K562 (cell line): ENCODE measurements around the gene CSPG5. TPM values are rescaled to one million over a fixed set of nuclear protein-coding genes. Genes with fewer than 3 reads are reported as not detected.

Source experiments
- ATF1 ChIP-seq, 2 experiments: fragments of 450-650 bp in 1 of 2; IDR thresholded peaks; 2 replicates each; pipeline ENCODE4 v1.6.1; 2016; ENCODE audit warnings: missing compliant biosample characterization in 1 of 2, missing genetic modification characterization in 1 of 2
- ETV6 ChIP-seq, 3 experiments: fragments of 150-350 bp in 1 of 3; sonication (generic) in 1 of 3; formaldehyde crosslinking in 1 of 3; IDR thresholded peaks; 2 replicates each; pipeline versions ENCODE4 v1.6.1 to v1.8.0; 2014 to 2022; ENCODE audit warnings: borderline replicate concordance in 2 of 3, low read depth in 2 of 3, antibody characterized with exemption in 1 of 3, low read length in 1 of 3, mild to moderate bottlenecking in 1 of 3, missing genetic modification reagents in 1 of 3
- HNRNPL ChIP-seq: fragments of 200-400 bp; formaldehyde crosslinking; IDR thresholded peaks from 2 replicates; pipeline ENCODE4 v1.6.1; 2017; ENCODE audit warnings: low read depth, mild to moderate bottlenecking, low read length
- L3MBTL2 ChIP-seq: fragments of 450-650 bp; IDR thresholded peaks from 2 replicates; pipeline ENCODE4 v1.6.1; 2016; ENCODE audit warnings: mild to moderate bottlenecking, moderate library complexity
- RUNX1 ChIP-seq: sonication (generic); IDR thresholded peaks from 2 replicates; pipeline ENCODE4 v1.6.1; 2016; ENCODE audit warnings: antibody characterized with exemption, low read depth
- ZNF12 ChIP-seq: sonication (generic); formaldehyde crosslinking; IDR thresholded peaks from 2 replicates; pipeline ENCODE4 v1.4.0; 2020; ENCODE audit warnings: mild to moderate bottlenecking, missing genetic modification reagents
- polyA plus RNA-seq, 8 experiments: library from polyadenylated mRNA; depleted of rRNA in 4 of 8; stranded (reverse) in 5 of 8; unstranded in 3 of 8; fragments of >200 nt; fragmentation: Nextera tagmentation in 2 of 8; fragmentation: Illumina TruSeq in 1 of 8; extraction: Ambion mirVana in 2 of 8; extraction: Trizol in 1 of 8; gene quantifications; 2 replicates each; pipeline versions ENCODE4 v1.2.1 to v1.2.3, GENCODE V29; 2011 to 2014; ENCODE audit warnings: inconsistent platforms in 1 of 8, missing spikeins in 1 of 8
- total RNA-seq, 7 experiments: library from RNA; depleted of rRNA in 6 of 7; stranded (reverse); fragments of >200 nt in 6 of 7; fragmentation: Illumina TruSeq in 2 of 7; extraction: Trizol in 2 of 7; gene quantifications; 2 replicates each; pipeline versions ENCODE4 v1.2.1 to v1.2.3, GENCODE V29; 2011 to 2021; ENCODE audit warnings: low replicate concordance in 1 of 7
- TF ChIP-seq, protein P1 (sequence below): sonication (generic); formaldehyde crosslinking; IDR thresholded peaks from 2 replicates; pipeline ENCODE4 v1.8.1; 2022; ENCODE audit warnings: missing genetic modification reagents
- TF ChIP-seq, protein P2 (sequence below), 2 experiments: IDR thresholded peaks; 2 replicates each; pipeline ENCODE4 v1.6.1; 2011; ENCODE audit warnings: borderline replicate concordance in 1 of 2, control low read depth in 1 of 2, low read depth in 1 of 2, low read length in 1 of 2, mild to moderate bottlenecking in 1 of 2, mixed read lengths in 1 of 2, moderate library complexity in 1 of 2; ENCODE audit not compliant: insufficient read depth in 1 of 2, insufficient read length in 1 of 2, poor library complexity in 1 of 2, severe bottlenecking in 1 of 2; ENCODE audit errors: extremely low read depth in 1 of 2

The CSPG5 gene
- total and polyA plus RNA-seq, 9 of the 15 experiments (the other 6 are each of a cell fraction or from before 2014, with no cell fraction given), result 0.06 to 3.3 (median 2.4) TPM

DNA sequence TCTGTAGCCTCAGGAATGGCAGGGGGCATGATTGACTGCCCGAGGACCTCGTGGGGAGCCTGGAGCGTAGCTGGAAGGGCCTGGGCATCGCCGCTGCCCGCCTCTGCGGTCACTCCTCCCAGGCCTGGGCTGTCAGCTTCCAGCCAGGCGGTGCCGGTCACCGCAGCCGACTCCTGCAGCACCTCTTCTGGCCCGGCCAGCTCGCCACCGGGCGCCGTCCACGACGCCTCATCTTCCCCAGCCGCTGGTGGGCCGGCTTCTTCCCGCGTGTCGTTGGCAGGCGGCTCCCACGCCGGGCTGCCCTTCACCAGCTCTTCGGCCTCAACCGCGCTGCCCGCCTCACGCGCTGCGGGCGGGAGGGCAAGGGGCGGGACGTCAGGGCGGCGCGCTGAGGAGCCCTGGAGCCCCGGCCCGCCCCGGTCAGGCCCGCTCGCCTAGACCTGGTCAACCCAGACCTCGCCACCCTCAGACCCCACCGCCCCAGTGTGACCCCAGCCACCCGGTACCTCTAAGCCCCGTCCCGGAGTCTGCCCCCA is 1.0 kb downstream of the CSPG5 start (continued):
- TF ChIP-seq, protein P1, sequence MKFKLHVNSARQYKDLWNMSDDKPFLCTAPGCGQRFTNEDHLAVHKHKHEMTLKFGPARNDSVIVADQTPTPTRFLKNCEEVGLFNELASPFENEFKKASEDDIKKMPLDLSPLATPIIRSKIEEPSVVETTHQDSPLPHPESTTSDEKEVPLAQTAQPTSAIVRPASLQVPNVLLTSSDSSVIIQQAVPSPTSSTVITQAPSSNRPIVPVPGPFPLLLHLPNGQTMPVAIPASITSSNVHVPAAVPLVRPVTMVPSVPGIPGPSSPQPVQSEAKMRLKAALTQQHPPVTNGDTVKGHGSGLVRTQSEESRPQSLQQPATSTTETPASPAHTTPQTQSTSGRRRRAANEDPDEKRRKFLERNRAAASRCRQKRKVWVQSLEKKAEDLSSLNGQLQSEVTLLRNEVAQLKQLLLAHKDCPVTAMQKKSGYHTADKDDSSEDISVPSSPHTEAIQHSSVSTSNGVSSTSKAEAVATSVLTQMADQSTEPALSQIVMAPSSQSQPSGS (CRISPR knock-in tag), result peak; percentile 21; the same call in 1 of the 2 replicates
- no peak for TF ChIP-seq ATF1 (CRISPR knock-in tag; IDR thresholded peaks at IDR 0.05)
- TF ChIP-seq ATF1 (tag; IDR thresholded peaks at IDR 0.05), result 0 out of 2 replicates have a peak, but pooled peaks have one; percentile 15
- peak; percentile 76; the same call in 1 of the 2 replicates for TF ChIP-seq ZNF12 (CRISPR knock-in tag)
- no peak for TF ChIP-seq RUNX1
- peak; percentile 87 for TF ChIP-seq HNRNPL
- TF ChIP-seq, protein P2, sequence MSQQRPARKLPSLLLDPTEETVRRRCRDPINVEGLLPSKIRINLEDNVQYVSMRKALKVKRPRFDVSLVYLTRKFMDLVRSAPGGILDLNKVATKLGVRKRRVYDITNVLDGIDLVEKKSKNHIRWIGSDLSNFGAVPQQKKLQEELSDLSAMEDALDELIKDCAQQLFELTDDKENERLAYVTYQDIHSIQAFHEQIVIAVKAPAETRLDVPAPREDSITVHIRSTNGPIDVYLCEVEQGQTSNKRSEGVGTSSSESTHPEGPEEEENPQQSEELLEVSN (IDR thresholded peaks at IDR 0.05; ENCODE audit: borderline replicate concordance in 1 of 2, extremely low read depth in 1 of 2, insufficient read depth in 1 of 2, insufficient read length in 1 of 2, low read depth in 1 of 2, low read length in 1 of 2, poor library complexity in 1 of 2, severe bottlenecking in 1 of 2), result peak; percentile 77 to 82
- peak; percentile 90 for TF ChIP-seq L3MBTL2
- no peak for TF ChIP-seq ETV6 (IDR thresholded peaks at IDR 0.05; ENCODE audit: borderline replicate concordance in 1 of 2, low read depth in 2 of 2, low read length in 1 of 2)
- no peak for TF ChIP-seq ETV6 (CRISPR knock-in tag; IDR thresholded peaks at IDR 0.05; ENCODE audit: borderline replicate concordance)
